CD4-positive, alpha-beta T cell treated with Interleukin-4 for 4 hours (primary cell): ENCODE results near the gene HIVEP1.
"Not testable (repeated sequence)": the region's sequence is repeated elsewhere in the genome, so short reads cannot be mapped to it uniquely, and the experiment has no call there.

Source experiments
- DNase-seq: peaks from one replicate; pipeline ENCODE4 v3.0.0-alpha.2; 2020

The HIVEP1 gene

DNA sequence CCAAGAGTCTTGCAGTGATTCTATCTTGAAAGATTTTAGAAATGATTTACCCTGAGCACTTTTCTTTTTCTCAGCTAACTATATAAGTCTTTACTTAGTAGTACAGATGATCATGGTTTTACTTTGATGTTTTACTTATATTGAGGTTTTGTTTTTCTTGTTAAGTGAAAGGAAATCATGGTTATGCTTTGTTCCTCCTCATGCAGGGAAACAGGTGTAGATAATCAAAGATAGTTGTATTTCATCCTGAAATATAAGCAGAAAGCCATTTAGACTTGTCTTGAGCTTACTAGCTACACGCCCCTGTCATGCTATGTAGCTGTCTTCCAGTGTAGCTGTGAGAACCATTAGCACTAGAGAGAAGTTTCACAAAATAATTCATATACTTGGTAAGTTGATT lies 113.9 kb downstream of the HIVEP1 start:
- DNase-seq, result peak; percentile 11

DNA sequence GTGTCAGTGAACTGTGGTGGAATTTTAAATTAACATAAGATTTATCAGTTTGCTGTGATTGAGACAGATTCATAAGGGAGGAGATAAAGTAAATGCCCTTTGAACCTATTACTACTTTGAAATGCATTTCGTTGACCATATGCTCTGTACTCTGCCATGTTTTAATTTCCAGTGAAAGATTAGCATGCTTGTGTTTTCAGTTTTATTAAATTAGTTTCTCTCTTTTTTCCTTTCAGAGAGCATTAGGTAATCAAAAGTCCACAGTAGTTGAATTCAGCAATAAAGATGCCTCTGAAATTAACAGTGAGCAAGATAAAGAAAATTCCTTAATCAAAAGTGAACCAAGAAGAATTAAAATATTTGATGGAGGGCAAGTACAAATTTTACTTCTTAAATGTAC lies 117.4 kb downstream of the HIVEP1 start:
- DNase-seq, result no peak

DNA sequence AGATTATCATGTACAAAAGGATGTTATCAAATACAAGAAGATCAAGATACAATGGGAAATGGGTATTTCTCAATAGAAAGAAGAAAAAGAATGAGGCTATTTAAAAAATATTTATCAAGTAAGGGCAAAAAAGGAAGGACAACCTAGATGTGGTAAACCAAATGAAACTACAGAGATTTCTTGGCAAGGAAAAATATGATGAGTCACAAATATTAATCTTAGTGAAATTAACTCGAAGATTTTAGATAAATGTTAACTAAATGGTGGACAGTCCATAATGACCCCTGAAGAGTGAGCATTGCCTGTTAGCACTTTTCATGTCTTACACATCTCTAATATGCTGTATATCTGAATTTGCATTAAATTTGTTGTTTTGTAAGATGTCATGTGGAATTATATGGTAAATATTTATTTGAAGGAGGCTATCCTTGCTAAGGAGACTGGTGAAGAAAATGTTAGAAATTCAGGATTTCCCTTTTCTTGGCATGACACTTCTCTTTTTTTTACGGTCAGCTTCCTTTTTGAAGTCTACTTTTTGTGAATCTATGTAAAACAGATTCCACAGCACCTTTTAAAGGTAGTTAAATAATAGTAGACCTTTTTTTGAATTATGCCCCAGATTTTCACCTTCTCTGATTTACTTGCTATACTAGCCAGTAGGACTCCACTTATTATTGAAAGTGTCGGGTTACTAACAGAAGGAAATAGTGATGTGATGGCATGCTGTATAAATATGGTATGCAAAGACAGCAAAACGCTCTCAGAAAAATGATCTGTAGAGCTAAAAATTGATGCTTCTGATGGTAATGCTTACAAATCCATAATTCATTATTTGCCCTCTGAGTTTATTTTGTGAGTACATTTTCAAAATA lies 120.5 kb downstream of the HIVEP1 start:
- no peak for DNase-seq

- DNase-seq, result no peak
Measured at GRCh38 chr6:12134581-12134980, 122.5 kb downstream of the HIVEP1 start.

DNA sequence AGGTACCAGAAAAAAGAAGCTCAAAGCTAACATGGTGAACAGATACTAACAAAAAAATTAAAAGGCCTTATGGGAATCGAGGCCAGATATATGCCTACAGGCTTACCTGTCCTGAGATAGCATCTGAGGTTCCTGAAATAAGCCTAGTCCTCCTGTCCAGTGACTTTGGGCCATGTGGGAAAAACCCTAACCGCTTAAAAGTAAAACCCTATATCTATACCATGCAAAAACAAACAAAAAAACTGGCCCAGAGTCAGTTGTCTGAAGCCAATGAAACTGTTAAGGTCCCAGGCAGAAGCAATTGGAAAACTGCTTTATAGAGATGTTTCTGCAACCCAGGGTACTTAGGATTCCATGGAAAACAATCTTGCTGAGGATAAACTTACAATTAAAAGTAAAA lies 122.9 kb downstream of the HIVEP1 start:
- DNase-seq, result no peak

GRCh38 chr6:12136905-12137304 lies 124.8 kb downstream of the HIVEP1 start:
- DNase-seq, result no peak

DNA sequence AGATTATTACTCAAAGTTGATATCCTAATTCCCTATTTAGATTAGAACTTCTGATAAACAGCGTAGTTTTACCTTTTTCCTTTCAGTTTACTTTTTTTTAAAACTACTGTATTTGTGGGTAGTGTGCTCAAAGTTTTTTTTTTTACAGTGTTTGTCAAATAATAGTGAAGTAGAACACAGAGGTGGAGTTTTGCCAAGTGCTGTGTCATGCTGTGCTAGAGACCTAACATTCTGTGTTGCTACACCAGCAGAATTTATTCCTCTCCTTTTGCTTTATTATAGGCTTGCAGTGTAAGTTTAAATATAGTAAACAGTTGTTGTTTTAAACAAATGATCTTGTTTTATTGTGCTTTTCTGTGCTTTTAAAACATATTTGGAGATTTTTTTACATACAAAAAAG lies 125.4 kb downstream of the HIVEP1 start:
- no peak for DNase-seq

DNA sequence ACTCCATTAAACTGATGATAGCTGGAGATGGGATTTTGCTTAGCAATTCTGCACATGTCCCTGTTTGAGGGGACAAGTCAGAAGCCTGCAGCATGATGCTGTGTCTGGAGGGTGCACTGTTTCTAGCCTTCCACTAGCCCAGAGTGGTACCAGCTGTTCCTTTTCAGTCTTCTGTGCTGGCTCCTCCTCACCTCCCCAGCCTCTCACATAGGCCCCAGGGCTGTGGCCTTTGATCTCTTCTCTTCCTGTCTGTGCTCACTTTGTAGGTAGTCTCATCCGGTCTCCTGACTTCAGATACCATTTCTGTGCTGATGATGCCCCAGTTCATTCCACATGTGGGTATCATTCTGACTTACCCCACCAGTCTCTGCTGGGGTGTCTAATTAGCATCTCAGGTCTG lies 126.3 kb downstream of the HIVEP1 start:
- peak; percentile 47 for DNase-seq

DNA sequence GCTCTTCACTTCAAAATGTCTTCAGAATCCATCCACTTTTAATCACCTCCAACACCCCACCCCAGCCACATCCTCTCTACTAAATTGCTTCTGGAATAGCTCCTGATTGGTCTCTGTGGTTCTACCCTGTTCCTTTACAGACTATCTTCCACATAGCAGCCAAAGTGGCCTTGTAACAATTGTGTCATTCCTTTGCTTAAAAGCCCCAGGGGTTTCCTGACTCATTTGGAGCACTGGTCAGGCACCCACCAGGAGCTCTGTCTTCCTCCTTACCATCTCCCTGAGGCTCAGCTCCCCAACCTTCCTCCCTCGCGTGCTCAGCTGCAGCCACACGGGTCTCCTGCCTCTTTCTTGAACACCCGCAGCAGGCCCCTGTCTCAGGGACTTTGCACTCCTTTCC lies 126.8 kb downstream of the HIVEP1 start:
- no peak for DNase-seq

DNA sequence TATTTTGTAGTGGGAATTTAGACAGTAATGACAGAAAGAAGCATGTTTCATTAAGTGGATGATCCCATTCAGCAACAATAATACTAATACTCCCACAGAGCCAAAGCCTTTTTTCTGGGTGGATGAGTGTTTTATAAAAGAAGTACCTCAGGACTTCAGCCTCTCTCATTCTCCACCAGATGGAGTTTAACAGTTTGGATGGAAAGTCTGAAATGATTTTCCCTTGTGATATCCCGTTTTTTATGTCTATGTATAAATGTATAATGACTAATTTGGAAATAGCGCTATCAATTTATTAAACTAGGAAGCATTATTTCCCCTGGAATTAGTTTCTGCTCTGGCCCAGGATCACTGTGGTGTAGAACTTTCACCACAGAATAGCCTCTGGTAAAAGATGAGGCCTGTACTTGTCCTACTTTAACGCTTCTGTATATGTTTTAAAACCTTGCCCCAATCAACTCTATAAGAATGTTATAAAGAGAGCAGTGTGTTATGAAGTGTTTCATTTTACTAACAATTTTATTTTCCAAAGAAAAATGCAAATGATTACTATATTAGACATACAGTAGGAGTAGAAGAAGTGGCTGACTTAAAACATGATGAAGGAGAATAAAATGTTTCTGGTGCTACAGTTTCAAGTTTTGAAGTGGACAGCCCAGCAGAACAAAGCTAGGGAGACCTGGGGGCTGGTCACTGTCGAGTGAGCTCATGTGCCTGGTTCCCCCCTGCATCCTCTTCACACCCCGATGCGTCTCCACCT lies 135.6 kb downstream of the HIVEP1 start:
- DNase-seq, result no peak

- DNase-seq, result no peak
Measured at GRCh38 chr6:12148317-12148801, 136.2 kb downstream of the HIVEP1 start.

GRCh38 chr6:12148841-12149240 lies 136.7 kb downstream of the HIVEP1 start:
- no peak for DNase-seq

DNA sequence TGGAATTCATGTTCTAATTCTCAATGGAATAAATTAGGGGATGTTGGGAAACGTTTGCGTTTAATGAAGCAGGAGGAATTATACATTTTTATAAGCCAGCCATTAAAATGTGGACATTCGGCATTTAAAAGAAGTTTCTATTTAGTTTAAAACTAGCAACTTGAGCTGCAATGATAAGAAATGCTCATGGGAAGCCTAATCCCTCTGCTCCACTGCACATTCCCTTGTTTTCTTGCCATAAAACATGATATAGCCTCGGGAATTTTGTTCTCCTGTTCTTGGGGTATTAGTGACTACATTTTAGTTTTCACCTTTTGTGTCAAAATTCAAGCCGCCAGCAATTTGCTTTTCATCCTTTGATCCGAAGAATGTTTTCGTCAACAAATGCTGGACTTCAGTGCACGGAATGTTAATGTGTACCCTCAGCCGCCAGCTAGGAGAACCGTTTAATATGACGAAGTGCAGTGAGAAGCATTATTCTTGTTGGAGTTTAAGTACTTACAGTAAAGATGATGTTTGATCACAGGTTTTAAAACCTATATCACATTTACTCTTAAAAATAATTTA lies 137.9 kb downstream of the HIVEP1 start:
- DNase-seq, result no peak

GRCh38 chr6:12150812-12151432 lies 138.8 kb downstream of the HIVEP1 start:
- DNase-seq, result peak; percentile 34

- no peak for DNase-seq
Measured at GRCh38 chr6:12151433-12151820, 139.3 kb downstream of the HIVEP1 start.

GRCh38 chr6:12152023-12152970 lies 140.2 kb downstream of the HIVEP1 start:
- no peak for DNase-seq

DNA sequence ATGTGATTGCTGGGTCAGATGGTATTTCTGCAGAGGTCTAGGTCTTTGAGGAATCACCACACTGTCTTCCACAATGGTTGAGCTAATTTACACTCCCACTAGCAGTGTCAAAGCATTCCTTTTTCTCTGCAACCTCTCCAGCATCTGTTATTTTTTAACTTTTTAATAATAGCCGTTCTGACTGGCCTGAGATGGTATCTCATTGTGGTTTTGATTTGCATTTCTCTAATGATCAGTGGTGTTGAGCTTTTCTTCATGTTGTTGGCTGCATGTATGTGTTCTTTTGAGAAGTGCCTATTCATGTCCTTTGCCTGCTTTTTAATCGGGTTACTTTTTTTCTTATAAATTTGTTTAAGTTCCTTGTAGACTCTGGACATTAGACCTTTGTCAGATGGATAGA lies 143.7 kb downstream of the HIVEP1 start:
- DNase-seq, result not testable (repeated sequence)

DNA sequence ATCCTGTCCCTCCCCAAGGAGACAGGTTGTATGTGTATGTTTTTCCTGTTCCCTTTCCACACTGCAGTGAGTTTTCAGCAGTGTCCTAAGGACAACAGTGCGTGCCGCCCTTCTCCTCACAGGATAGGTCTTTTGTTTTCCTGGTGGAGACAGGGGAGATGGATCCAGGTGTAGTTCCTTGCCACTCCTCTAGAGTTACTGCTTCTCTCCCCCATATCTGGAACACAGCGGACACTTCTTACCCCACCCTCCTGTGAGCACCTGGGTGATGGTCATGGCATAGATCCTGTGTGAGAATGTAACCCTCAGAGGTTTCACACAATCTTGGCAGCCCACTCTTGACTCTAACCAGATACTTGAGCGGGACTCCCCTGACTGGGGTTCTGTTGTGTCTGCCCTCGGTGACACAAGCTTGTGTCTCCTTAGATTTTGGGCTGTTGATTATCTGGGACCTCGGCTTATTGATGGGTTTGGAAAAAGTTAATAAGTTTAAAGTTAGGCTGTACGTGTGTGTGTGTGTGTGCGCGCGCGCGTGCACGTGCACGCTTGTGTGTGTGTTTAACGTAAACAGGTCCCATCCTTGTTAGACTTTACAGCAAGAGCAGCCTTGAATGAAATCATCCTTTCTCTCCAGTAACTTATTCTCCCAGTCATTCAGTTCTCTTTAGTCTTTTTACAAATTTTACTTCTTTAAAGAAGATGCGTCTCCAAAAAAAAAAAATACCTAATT lies 146.7 kb downstream of the HIVEP1 start:
- DNase-seq, result no peak

GRCh38 chr6:12160326-12160725 lies 148.2 kb downstream of the HIVEP1 start:
- DNase-seq, result no peak

- DNase-seq, result no peak
Measured at GRCh38 chr6:12162213-12162612, 150.1 kb downstream of the HIVEP1 start.

DNA sequence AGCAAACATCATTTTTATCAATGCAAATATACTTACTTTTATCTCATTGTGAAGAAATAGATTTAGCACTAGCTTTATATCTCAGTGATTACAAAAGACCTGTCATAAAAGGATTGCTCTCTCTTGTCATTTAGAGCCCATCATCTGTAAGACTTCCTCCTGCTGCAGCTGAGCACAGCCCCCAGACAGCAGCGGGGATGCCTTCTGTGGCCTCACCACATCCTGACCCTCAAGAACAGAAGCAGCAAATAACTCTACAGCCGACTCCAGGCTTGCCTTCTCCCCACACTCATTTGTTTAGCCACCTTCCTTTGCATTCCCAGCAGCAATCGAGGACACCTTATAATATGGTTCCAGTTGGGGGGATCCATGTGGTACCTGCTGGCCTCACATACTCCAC lies 151.0 kb downstream of the HIVEP1 start:
- DNase-seq, result peak; percentile 43
